ENCODE measurements around the gene SLC28A1.

SLC28A1 gene

DNA sequence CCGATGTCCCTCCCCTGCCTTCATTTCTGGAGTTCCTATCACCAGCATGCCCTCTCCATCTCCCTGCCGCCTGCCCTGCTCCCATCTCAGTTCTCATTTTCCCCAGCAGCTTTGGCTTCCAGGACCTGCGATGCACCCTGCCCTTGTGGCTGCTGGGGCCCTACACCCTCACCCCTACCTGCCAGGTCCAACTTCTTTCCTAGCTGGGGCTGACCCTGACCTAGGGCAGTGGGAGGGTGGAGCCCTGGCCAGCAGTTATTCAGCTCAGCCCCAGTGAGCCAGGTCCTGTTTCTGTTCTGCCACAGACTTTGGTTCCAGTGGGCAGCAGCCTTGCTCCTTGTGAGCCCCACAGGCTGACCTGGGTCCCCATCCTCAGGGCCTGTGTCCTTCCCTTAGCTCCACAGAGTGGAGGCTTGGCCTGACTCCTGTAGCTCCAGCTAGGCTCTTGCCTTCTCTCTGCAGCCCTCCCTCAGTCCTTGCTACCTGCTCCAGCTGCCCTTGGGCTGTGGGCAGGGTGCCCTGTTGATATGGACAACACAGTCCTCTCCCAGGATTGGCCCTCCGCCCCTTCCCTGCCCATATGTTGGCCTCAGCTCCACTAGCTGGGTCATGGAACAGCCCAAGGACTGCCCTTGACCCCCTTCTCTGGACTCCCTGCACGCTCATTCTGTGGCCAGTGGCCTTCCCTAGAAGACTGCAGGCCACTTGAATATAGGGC is 62.5 kb downstream of the SLC28A1 start:
- DNase-seq, result no peak

DNA sequence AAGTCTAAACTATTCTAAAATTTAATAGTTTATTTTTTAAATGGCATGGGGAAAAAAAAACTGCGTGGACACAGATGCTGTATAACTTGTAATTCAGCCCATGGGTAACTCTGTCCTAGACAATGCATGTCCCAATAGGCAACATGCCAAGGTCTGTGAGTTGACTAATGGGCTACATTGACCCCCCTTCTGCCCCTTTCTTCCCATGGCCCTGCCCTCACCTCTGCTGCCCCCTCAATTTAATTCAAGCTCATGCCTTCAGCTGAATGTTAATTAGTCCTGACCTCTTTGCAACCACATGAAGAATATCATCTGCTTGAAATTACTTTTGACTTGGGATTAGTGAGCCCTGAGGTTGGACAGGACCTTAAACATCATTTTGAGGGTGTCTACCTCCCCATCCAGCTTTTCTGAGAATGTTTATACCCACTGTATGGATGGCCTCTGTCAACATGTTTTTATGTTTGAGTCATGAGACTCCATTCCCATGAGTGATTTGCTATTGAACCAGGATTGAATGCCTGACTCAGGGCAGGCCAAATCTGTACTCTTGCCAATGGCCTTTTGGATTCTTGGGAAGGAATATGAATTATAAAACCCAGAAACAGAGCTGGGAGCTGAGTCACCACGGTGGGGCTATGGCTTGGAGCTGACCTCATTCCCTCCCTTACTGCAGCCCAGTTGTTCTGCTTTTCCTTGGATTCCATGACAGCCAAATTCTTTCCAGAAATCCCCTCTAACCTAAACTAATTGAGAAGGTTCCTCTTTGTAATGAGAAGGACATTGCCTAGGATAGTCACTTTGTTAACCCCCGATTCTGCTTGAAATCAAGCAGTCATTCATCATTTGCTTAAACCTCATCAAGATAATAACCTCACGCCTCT is 63.7 kb downstream of the SLC28A1 start:
- no peak for DNase-seq

DNA sequence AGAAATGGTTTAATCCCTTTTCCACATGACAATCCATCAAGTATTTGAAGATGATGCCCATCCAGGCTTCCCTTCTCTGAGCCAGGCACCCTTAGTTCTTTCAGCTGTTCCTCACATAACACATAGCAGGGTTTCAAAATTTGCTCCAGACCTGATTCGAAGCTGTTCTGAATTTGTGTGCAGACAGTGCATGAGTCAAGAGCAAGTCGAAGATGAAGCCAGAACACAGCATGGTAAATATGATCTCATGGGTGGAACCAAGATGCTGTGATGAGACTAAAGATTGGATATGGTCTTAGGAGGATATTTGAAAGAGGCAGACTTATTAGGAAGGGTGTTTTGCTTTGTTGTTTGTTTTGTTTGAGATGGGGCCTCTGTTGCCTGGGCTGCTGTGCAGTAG is 64.6 kb downstream of the SLC28A1 start:
- no peak for DNase-seq

DNA sequence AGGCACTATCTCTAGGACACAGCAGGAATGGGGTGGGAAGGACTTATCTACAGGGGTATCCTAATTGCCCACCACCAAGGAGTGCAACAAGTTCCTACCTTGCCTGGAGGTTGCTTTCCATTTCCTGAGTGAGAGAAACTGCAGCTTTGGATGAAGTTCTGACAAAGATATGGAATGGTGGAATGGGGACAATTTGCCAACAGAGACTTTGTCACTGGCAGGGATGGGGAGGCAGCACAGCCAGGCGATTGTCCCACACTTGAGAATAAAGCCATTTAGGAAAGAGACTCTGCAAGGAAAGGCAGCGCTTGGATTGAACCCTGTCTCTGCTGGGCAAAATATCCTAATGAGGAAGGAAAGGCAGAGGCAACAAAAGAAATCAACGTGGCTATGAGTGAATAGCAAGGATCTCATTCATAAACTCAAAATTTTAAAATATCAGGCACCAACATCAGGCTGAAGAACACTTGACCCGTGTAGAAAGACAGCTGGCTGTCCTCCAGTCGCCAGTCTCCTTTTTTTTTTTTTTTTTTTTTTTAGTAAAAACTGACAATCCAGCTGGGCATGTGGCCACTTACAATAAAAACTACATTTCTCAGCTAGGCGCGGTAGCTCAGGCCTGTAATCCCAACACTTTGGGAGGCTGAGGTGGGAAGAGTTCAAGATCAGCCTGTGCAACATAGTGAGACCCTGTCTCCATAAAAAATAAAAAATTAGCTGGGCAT is 65.5 kb downstream of the SLC28A1 start:
- DNase-seq, result no peak

DNA sequence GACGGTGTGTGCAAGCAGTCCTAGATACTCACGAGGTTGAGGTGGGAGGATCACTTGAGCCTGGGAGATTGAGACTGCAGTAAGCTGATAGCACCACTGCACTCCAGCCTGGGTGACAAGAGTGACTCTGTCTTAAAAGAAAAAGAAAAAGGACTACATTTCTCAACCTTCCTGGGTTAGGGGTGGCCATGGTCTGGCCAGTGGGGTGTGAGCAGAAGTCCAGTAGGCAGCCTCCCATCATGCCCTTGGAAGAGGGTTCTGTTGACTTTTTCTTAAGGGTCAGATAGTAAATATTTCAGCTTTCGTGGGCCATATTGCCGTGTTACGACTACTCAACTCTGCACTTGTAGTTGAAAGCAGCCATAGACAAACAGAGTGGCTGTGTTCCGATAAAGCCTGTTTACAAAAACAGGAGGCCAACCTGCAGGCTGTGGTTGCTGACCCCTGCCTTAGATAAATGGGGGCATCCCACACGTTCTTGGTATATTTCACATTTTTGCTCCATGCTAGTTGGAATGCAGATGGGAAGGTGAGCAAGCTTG is 66.2 kb downstream of the SLC28A1 start:
- no peak for DNase-seq

DNA sequence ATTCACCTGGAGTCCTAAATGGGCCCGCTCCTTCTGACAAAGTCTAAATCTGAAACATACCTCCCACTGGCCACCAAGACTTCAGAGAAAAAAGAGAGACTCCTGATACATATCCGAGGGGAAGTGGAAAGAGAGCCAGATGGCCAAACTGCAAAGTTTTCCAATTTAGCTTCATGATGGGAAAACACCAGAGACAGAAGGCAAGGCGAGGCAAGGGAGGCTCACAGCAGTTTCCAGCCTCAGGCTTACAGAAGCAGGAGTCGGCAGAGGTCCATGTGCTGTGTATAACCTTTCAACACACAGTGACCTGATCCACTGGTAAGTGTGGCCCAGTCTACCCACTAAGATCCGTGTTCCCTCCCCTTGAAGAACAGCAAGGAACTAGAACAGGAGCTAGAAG is 67.3 kb downstream of the SLC28A1 start:
- no peak for DNase-seq

DNA sequence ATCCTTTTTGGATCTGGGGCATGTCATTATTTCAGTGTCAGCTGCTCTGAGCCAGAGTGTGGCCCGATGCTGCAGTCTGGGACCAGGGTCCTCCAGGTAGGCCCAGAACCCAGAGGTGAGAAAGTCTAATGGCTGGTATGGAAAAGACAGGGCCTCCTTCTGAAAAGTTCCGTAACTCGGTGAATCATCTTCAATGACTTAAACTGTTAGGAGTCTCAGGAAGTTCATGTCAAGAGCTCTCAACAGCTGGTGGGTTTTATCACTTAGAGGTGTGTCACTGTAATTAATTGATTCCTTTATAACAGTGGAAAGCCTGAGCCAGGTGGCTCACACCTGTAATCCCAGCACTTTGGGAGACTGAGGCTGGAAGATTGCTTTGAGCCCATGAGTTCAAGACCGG is 68.7 kb downstream of the SLC28A1 start:
- no peak for DNase-seq

DNA sequence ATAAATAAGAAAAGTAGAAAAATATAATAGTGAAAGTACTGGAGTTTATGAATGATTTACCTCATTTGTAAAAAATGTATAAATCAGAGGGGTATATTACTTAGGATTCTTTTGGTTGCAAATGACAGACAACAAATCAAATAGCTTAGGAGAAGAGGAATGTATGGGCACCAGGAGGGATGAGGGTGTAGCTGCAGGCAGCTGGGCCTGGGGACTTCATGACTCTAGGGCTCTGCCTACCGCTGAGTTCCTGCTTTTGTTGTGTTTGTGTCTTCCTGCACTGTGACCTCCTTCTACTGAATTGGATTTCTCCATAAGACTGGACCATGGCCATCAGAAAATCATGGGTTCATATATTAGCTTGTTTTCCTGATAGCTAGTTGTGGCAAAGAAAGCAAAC is 69.3 kb downstream of the SLC28A1 start:
- no peak for DNase-seq

DNA sequence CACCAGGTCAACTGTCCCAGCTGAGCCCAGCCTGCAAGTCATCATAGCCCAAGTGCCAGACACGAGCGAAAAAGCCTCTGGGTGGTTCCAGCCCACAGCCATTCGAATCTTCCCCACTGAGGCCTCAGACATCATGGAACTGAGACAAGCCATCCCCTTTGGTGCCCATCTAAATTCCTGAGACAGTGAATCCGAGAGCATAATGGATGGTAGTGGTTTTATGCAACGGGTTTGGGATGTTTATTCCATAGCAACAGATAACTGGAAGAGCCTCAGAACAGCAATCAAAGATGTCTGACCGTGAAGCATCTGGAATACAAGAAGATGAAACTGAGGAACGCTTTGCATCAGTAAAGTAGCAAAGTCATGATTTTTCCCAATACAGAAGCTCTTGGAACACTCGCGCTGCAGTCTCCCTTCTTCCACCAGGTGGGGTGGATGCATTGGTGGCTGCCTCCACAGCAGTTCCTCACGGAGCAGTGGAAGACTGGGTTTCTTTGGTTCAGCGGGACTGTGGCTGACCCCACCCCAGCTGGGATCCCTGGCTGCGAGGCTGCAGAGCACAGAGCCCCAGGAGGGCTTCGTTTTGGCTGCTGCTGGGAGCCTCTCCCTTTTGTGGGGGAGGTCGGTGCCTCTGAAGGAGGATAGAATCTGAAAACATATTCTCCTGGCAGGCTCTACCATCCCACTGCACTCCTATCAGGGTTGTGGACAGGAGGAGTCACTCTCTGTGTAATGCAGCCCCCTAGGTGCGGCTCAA is 70.8 kb downstream of the SLC28A1 start:
- DNase-seq, result peak; percentile 37

DNA sequence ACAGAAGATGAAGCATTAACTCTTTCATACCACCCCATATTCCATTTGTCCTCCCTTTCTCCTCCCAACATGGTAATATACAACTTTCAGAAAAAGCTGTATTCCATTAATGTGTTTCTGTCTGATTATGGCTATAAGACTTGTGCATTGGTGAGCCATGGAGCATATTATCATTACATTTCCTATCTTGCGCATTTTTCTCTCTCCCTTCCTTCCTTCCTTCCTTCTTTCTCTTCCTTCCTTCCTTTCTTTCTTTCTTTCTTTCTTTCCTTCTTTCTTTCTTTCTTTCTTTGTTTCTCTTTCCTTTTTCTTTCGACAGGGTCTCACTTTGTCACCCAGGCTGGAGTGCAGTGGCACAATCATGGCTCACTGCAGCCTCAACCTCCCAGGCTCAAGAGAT is 71.7 kb downstream of the SLC28A1 start:
- no peak for DNase-seq

DNA sequence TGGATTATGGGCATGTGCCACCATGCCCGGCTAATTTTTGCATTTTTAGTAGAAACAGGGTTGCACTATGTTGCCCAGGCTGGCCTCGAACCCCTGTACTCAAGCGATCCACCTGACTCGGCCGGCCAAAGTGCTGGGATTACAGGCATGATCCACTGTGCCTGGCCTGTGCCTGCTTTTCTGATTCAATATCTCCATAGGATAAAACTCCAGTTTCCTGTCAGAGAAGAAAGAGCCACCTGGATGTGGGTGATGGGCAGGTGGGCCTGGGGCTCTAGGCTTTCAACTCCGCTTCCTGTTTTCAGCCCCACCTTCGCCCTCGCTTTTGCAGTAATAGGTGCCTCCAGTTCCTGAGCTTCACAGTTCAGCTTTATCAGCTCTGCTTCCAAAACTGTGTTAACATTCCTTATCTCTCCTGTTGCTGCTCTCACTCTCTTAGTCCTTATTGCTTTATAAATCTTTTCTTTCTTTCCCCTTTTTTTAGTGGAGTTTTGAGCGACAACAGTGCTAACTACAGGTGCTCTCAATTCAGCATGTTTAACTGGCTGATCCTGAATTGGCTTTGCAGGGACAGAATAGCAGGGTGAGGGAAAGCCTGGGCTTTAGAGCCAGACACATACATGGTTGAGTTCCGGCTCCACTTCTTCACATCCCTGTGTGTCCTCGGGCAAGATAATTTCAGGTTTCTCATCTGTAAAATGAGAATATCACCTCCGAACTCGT is 76.1 kb downstream of the SLC28A1 start:
- no peak for DNase-seq

DNA sequence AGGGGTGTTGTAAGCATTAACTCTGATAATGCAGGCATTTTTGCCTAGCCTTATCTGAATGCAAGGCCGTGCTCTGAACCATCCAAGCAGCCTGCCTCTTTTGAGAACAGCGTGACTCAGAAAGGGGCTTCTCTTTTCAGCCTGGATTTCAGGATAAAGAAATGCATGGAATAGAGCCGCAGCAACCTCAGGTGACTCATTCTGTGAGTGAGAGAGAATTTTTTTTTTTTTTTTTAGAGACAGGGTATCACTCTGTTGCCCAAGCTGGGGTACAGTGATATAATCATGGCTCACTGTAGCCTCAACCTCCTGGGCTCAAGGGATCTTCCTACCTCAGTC is 76.6 kb downstream of the SLC28A1 start:
- no peak for DNase-seq

DNA sequence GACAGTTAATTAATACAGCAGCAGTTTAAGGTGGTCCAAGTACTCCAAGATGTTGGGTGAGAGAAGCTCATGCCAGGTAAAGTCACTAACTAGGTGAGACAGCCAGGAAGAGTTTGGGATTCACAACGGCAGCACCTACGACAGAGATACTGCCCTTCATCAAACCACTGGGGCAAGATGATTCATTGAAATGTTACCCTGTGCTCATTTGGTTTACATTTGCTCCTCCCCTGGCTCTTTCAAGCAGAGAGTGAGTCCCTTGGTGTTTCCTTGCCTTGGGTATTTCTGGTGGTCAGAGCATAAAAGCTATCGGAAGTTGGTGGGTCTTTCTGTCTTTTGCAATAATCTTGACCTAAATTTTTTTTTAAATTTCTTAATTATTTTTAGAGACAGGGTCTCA is 77.2 kb downstream of the SLC28A1 start:
- no peak for DNase-seq

DNA sequence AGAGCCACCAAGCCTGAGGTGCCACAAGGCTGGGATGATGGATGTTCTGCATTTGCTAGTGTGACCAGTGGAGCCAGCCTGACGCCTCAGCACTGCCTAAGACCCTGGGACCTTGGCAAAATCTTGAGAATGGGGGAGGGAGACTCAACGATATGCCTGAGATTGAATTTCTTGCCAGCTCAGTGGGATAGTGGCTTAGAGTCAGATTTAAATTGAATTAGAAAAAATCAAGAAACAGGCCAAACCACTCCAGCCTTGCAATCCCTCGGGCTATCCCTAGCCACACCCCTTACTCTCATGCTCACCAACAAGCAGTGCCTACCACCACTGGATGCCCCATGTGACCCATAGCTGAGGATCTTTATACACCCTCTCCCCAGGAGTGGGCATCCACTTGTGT is 78.5 kb downstream of the SLC28A1 start:
- no peak for DNase-seq

DNA sequence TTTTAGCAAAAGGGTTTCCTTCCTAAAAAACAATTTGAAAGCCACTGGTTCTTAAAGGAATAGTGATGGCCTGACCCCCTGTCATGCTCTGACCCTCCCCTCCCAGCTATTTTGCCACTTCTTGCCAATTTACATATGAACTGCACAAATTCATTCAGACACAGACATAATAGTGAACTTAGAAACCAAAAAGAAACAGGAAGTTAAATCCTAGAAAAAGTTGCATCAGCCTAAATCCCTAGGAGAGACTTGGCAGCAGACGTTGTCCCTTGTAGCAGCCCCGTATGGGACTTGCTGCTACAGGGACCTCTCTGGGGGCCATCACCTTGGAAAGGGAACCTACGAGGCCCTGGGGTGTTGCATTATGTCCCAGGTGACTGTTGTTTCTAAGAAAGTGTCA is 82.9 kb downstream of the SLC28A1 start:
- no peak for DNase-seq

DNA sequence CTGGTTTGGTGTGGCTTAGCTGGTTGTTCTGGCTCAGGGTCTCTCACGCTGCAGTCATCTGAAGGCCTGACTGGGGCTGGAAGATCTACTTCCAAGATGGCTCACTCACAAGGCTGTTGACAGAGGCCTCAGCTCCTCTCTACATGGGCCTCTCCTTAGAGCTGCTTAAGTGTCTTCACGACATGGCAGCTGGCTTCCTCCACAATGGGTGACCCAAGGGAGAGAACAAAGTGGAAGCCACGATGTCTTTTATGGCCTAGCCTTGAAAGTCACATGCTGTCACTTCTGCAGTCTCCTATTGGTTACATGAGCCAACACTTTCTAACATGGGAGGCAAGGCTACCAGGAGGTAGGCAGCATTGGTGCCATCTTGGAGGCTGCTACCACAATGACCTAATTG is 83.8 kb downstream of the SLC28A1 start:
- DNase-seq, result no peak

DNA sequence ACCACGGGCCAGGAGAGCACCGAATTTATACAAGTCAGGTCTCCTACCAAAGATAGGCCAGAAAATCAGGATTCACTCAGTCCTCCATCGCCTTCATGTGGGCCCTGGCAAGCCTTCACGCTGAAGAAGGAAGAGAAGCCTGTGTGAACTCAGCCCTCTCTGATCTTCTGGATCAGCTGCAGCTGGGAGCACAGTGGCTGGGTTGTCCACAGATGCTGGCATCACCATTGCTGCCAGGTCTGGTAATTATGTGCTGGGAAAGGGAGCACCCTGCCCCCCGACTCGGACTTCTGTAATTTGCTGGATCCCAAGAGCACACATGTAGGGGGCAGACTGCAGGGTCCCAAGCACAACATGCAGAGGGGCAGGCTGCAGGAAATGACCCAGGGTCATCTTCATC is 84.8 kb downstream of the SLC28A1 start:
- no peak for DNase-seq

DNA sequence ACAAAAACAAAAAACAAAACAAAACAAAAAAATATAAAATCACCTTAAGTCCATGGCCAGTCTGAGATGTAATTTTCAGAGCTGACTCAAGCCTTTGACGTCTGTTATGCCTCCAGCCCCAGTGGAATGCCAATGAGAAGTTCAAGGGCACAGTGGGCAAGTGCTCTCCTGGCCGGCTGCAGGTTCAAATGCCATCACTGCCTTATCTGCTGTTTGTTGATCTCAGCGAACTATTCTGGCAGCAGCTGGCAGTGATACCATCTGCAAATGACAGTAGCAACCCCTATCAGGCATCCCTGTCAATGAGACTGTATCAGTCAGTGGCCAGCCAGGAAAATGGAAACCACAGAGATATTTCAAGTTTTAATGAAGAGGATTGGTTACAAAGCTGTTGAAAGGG is 86.4 kb downstream of the SLC28A1 start:
- no peak for DNase-seq

DNA sequence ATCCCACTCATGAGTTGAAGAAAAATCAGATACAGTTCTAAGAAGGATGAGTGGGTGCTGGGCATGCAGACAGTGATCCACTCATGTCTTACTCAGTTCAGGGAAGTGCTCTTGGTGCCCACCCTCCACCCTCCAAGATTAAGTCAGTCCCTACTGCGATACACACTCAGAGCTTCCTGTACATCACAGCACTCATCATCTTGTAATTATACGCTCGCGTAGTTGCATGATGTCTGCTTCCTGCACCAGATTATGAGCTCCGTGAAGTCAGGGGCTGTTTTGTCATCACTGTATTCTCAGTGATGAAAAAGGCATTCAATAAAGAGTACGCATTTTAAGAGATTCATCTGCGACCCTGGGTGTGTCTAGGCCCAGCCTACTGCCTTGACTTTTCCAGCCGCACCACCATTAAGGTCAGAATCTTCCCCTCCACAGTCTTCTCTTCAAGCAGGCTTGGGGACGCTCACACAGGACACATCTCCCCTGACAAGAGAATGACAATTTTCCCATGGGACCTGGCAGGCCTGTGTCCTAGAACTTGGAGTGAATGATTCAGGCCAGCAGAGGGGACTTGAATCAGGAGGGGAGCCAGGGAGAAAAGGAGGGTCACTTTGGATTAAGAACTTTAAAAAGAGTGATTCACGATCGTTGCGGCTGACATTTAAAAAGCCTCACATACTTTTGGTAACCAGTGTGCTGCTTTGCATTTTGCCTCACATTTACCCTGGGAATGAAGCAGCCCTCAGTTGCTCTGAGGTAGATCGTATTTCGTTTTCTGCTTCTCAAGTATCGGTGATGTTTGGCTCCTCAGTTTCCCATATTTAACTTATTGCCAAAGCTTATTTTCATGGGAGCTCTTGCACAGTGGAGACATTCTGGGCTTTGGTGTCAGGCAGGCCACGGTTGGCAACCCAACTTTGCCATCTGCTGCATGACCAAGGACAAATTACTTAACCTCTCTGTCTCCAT is 89.3 kb downstream of the SLC28A1 start:
- DNase-seq, result no peak

DNA sequence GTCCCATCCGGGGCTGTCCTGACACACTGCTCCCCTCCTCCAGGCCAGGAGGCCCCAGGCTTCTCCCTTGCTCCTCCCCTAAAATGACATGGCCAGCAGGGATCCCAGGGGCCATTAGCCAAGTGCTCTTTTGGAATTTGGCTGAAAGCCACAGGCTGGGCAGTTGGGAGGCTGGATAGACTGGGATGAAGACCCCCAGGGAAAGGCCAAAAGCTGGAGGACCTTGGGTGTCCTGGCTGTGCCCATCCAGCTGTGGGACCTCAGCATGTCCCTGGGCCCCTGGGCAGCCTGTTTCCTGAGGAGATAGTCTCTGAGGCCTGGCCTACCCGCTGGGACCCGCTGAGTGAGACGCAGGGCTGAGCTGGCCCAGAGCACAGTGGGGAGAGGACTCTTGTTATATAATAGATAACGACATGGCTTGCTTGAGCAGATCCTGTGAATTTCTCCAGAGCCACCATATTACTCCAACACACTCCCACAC is 91.4 kb downstream of the SLC28A1 start:
- DNase-seq, result no peak

All from activated T-cell treated with anti-CD3 and anti-CD28 coated beads for 4 hours (primary cell).